Fibroblast of pulmonary artery (primary cell): ENCODE data around the gene PSMD6.

Source experiments
- DNase-seq: peaks from one replicate; pipeline ENCODE4 v3.0.0-alpha.2; 2010; ENCODE audit warnings: low read depth
- H3K4me3 ChIP-seq: replicated peaks from 2 replicates; pipeline ENCODE4 v1.5.1; 2011; ENCODE audit warnings: low read depth, mild to moderate bottlenecking, control low read depth, low read length, moderate library complexity
- TF ChIP-seq, protein P1 (sequence below): IDR thresholded peaks from 2 replicates; pipeline ENCODE4 v1.5.1; 2011; ENCODE audit warnings: mild to moderate bottlenecking, control low read depth, low read length, inconsistent platforms; ENCODE audit errors: missing control alignments

PSMD6 gene

DNA sequence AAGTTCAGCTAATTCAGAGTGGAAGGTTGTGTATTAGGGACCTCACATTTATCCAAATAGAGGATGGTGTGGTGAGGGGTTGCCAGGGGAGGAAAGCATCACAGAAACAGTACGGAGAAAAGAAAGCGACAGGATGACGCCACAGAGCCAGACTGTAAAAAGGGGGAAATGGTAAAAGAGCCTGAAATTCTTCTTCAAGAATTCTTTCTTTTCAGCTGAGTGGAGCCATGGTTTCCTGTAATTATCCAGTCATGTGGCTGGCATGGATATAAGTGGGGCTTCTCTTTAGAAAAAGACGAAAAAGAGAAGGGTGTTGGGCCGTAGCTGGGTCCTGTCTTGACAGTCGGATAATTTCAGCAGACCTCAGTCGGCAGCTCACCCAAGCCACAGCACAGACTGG, 24.5 kb upstream of the PSMD6 start:
- DNase-seq, result no peak
- TF ChIP-seq, protein P1, sequence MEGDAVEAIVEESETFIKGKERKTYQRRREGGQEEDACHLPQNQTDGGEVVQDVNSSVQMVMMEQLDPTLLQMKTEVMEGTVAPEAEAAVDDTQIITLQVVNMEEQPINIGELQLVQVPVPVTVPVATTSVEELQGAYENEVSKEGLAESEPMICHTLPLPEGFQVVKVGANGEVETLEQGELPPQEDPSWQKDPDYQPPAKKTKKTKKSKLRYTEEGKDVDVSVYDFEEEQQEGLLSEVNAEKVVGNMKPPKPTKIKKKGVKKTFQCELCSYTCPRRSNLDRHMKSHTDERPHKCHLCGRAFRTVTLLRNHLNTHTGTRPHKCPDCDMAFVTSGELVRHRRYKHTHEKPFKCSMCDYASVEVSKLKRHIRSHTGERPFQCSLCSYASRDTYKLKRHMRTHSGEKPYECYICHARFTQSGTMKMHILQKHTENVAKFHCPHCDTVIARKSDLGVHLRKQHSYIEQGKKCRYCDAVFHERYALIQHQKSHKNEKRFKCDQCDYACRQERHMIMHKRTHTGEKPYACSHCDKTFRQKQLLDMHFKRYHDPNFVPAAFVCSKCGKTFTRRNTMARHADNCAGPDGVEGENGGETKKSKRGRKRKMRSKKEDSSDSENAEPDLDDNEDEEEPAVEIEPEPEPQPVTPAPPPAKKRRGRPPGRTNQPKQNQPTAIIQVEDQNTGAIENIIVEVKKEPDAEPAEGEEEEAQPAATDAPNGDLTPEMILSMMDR, result no peak
- H3K4me3 ChIP-seq, result no peak overlapping the region

DNA sequence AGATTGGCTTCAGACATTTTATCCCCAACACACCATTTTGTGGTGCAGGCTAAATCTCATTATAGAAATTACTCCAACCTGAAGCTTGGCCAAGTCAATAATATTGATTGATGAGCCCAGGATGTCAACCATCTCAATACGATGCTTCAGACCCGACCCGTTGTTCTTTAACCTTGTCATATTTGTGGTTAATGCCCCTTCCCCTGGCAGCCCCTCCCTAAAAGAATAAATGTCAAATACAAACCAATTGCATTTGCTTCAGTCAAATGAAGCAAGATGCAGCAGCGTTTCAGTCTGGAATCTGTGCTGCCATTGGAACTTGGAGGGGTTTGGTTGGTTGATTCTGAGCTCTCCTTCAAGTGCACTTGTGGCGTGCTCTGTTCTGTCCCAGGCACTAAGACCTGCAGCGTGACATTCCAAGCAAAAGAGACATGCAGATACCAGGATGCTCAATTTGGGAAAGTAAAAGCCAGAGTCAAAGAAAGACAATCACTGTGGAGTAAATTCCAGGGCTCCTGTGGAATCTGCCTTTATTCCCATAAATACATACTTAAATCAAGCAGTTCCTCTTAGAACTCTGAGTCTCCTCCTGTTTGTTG, 23.8 kb upstream of the PSMD6 start:
- no peak for DNase-seq
- TF ChIP-seq, protein P1, result no peak
- H3K4me3 ChIP-seq, result no peak overlapping the region

DNA sequence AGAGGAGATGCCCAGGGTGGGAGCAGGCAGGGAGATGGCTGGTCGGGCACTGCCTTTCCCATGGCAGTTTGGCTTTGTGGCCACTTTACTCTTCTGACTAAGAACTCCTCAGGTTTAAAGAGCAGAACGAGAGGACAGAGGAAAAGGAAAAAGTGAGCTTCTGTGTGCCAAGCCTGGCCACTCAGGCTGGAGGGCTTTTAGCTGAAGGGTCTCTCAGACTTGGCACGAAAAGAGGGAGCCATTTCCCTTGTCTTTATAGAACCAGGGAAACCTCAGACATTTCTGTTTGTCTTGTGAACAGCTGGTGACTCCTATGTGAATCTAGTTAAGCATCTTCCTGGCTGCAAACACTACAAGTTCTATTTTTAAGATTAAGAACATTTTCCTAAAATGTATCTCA, 23.3 kb upstream of the PSMD6 start:
- TF ChIP-seq, protein P1, result no peak
- DNase-seq, result no peak
- no peak overlapping the region for H3K4me3 ChIP-seq

DNA sequence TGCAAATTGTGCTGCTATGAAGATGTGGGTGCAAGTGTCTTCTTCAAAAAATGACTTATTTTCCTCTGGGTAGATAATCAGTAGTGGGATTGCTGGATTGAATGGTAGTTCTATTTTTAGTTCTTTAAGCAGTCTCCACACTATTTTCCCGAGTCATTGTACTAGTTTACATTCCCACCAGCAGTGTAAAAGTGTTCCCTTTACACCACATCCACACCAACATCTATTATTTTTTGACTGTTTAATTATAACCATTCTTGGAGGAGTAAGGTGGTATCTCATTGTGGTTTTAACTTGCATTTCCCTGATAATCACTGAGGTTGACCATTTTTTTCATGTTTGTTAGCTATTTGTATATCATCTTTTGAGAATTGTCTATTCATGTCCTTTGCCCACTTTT, 19.7 kb upstream of the PSMD6 start:
- no peak for DNase-seq
- TF ChIP-seq, protein P1, result no peak
- H3K4me3 ChIP-seq, result no peak overlapping the region

DNA sequence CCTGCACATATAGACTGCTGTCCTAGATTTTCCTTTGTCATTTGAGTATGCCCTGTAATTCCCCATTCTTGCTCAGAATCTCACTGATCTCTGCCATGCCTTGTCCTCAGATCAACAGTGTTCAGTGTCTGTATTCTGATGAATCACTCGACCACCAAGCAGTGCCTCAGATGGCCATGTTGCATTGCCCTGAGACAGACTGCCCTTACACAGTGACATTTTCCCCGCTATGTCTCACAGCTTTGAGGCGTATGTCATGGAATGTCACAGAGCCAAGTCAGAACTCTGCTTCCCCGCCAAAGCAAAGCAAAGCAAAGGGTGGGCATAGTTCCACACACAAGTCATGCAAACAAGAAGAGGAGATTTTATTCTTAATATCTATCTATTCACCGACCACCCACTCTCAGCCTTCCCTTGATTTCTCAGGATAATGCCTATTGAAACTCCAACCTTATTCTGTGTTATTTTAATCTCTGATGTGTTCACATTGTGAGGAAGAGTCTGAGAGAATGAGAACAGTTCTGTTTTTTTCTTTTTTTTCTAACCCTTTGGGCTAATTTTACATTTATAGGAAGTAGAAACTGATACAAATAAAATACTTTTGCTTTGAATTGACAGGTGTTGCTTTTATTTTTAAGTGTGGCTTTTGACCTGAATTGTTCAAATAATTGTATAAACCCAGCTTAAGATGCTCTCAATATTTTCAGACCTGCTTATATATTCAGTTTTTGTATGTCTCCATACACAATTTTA, 16.9 kb upstream of the PSMD6 start:
- no peak for DNase-seq
- H3K4me3 ChIP-seq, result no peak overlapping the region
- TF ChIP-seq, protein P1, result no peak

DNA sequence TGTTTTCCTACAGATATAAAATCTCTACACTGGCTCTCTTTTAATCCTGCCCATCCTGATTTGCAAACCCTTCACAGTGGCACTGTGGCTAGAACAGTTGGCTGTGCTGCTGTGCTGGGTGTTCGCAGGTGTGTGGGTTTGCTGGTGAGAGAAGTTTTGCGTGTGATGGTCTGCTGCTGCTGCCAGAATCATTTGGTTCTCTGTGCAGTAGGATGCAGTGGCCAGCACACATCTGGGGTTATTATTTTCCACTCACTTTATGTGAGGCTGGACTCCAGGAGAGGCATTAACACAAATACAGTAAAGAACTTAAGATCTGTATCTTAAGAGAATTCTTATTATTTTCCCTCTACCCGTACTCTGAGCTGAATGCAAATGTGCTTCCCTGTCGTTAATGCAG, 16.0 kb upstream of the PSMD6 start:
- no peak overlapping the region for H3K4me3 ChIP-seq
- TF ChIP-seq, protein P1, result no peak
- DNase-seq, result no peak
